Measurements from ENCODE around the gene AMBRA1.
"Not testable (repeated sequence)": the region's sequence is repeated elsewhere in the genome, so short reads cannot be mapped to it uniquely, and the experiment has no call there.

AMBRA1 gene

DNA sequence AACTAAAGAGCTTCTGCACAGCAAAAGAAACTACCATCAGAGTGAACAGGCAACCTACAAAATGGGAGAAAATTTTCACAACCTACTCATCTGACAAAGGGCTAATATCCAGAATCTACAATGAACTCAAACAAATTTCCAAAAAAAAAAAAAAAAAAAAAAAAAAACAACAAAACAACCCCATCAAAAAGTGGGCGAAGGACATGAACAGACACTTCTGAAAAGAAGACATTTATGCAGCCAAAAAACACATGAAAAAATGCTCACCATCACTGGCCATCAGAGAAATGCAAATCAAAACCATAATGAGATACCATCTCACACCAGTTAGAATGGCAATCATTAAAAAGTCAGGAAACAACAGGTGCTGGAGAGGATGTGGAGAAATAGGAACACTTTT, 10.3 kb downstream of the AMBRA1 start:
- not testable (repeated sequence) for H3K36me3 ChIP-seq (ENCODE audit: insufficient read depth, low read length); H3K4me3 ChIP-seq (ENCODE audit: low read length); H3K27me3 ChIP-seq (ENCODE audit: insufficient read depth, low read length); H3K9me3 ChIP-seq (ENCODE audit: low read length); H3K4me1 ChIP-seq (ENCODE audit: insufficient read depth, low read length); H2AFZ ChIP-seq (ENCODE audit: low read depth, low read length)

DNA sequence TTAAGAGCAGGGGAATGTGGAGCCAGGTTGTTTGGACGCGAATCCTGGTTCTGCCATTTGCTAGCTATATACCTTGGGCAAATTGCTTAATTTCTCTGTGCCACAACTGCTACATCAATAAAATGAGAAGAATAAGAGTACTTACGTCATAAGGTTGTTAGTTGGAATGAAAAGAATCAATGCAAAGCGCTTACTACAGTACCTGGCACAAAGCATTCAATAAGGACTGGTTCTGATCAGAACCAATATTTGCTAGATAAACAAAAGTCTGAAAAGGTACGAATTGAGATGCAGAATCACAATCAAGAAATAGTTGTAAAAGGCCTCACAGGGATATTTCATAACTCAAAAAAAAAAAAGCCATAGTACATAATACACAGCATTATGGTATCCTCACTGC, 11.2 kb downstream of the AMBRA1 start:
- Histone ChIP-seq H2AFZ (ENCODE audit: low read depth, low read length) (no peak overlapping the region), H3K4me3 (ENCODE audit: low read length) (no peak overlapping the region), H3K36me3 (ENCODE audit: insufficient read depth, low read length) (no peaks in the 10 kb centered on the region), H3K9me3 (ENCODE audit: low read length) (peaks cover 2% of the 10 kb centered on the region), H3K27me3 (ENCODE audit: insufficient read depth, low read length) (no peaks in the 10 kb centered on the region), H3K4me1 (ENCODE audit: insufficient read depth, low read length) (no peaks in the 10 kb centered on the region)

DNA sequence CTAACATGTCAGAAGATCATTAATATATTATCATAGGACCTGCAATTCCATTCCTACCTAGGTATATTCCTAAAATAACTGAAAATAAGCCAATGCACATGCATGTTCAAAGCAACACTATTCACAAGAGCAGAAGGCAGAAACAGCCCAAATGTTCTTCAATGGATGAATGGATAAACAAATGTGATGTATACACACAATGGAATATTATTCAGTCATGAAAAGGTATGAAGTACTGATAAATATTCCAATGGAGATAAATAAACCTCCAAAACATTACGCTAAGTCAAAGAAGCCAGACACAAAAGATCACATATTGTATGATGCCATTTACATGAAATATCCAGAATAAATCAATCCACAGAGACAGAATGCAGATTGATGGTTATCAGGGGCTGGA, 16.8 kb downstream of the AMBRA1 start:
- Histone ChIP-seq H2AFZ (ENCODE audit: low read depth, low read length) (no peak overlapping the region), H3K4me1 (ENCODE audit: insufficient read depth, low read length) (no peaks in the 10 kb centered on the region), H3K9me3 (ENCODE audit: low read length) (peaks cover 2% of the 10 kb centered on the region), H3K27me3 (ENCODE audit: insufficient read depth, low read length) (no peaks in the 10 kb centered on the region), H3K4me3 (ENCODE audit: low read length) (no peak overlapping the region), H3K36me3 (ENCODE audit: insufficient read depth, low read length) (no peaks in the 10 kb centered on the region)

GRCh38 chr11:46574656-46575055, 19.2 kb downstream of the AMBRA1 start:
- H3K4me1 ChIP-seq (ENCODE audit: insufficient read depth, low read length) = no peaks in the 10 kb centered on the region
- no peak overlapping the region for H2AFZ ChIP-seq (ENCODE audit: low read depth, low read length)
- H3K36me3 ChIP-seq (ENCODE audit: insufficient read depth, low read length) = no peaks in the 10 kb centered on the region
- peaks cover 2% of the 10 kb centered on the region for H3K9me3 ChIP-seq (ENCODE audit: low read length)
- no peak overlapping the region for H3K4me3 ChIP-seq (ENCODE audit: low read length)
- H3K27me3 ChIP-seq (ENCODE audit: insufficient read depth, low read length) = no peaks in the 10 kb centered on the region

- Histone ChIP-seq H3K4me1 (ENCODE audit: insufficient read depth, low read length) (no peaks in the 10 kb centered on the region), H3K4me3 (ENCODE audit: low read length) (no peak overlapping the region), H3K27me3 (ENCODE audit: insufficient read depth, low read length) (no peaks in the 10 kb centered on the region), H2AFZ (ENCODE audit: low read depth, low read length) (no peak overlapping the region), H3K36me3 (ENCODE audit: insufficient read depth, low read length) (no peaks in the 10 kb centered on the region), H3K9me3 (ENCODE audit: low read length) (peaks cover 2% of the 10 kb centered on the region)
These were observed 22.9 kb downstream of the AMBRA1 start for GRCh38 chr11:46570790-46571398.

DNA sequence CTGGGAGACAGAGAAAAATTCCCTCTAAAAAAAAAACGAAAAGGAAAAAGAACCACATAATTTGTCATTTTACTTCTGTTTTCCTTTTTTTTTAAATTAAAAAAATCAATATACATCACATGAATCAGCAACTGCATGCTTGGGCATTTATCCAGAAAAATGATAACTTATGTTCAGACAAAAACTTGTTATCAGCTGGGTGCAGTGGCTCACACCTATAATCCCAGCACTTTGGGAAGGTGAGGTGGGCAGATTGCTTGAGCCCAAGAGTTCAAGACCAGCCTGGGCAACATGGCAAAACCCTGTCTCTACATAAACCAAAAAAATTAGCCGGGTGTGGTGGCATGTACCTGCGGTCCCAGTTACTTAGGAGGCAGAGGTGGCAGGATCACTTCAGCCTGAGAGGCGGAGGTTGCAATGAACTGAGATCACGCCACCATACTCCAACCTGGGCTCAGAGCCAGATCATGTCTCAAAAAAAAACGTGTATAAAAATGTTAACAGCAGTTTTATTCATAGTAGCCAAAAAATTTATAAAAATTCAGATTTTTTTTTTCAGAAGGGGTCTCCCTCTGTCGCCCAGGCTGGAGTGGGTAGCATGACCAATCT, 28.5 kb downstream of the AMBRA1 start:
- Histone ChIP-seq H3K27me3 (ENCODE audit: insufficient read depth, low read length) (no peaks in the 10 kb centered on the region), H3K36me3 (ENCODE audit: insufficient read depth, low read length) (no peaks in the 10 kb centered on the region), H3K9me3 (ENCODE audit: low read length) (no peaks in the 10 kb centered on the region), H3K4me3 (ENCODE audit: low read length) (no peak overlapping the region), H3K4me1 (ENCODE audit: insufficient read depth, low read length) (peaks cover 3% of the 10 kb centered on the region), H2AFZ (ENCODE audit: low read depth, low read length) (no peak overlapping the region)

GRCh38 chr11:46564459-46564858, 29.4 kb downstream of the AMBRA1 start:
- Histone ChIP-seq H3K36me3 (ENCODE audit: insufficient read depth, low read length) (no peaks in the 10 kb centered on the region), H3K9me3 (ENCODE audit: low read length) (no peaks in the 10 kb centered on the region), H2AFZ (ENCODE audit: low read depth, low read length) (no peak overlapping the region), H3K4me3 (ENCODE audit: low read length) (no peak overlapping the region), H3K4me1 (ENCODE audit: insufficient read depth, low read length) (peaks cover 3% of the 10 kb centered on the region), H3K27me3 (ENCODE audit: insufficient read depth, low read length) (no peaks in the 10 kb centered on the region)

- H3K4me1 ChIP-seq (ENCODE audit: insufficient read depth, low read length) = peaks cover 3% of the 10 kb centered on the region
- H3K9me3 ChIP-seq (ENCODE audit: low read length) = no peaks in the 10 kb centered on the region
- H3K4me3 ChIP-seq (ENCODE audit: low read length) = no peak overlapping the region
- H3K36me3 ChIP-seq (ENCODE audit: insufficient read depth, low read length) = no peaks in the 10 kb centered on the region
- H3K27me3 ChIP-seq (ENCODE audit: insufficient read depth, low read length) = no peaks in the 10 kb centered on the region
- H2AFZ ChIP-seq (ENCODE audit: low read depth, low read length) = no peak overlapping the region
These were observed 31.3 kb downstream of the AMBRA1 start for GRCh38 chr11:46562527-46562926.

DNA sequence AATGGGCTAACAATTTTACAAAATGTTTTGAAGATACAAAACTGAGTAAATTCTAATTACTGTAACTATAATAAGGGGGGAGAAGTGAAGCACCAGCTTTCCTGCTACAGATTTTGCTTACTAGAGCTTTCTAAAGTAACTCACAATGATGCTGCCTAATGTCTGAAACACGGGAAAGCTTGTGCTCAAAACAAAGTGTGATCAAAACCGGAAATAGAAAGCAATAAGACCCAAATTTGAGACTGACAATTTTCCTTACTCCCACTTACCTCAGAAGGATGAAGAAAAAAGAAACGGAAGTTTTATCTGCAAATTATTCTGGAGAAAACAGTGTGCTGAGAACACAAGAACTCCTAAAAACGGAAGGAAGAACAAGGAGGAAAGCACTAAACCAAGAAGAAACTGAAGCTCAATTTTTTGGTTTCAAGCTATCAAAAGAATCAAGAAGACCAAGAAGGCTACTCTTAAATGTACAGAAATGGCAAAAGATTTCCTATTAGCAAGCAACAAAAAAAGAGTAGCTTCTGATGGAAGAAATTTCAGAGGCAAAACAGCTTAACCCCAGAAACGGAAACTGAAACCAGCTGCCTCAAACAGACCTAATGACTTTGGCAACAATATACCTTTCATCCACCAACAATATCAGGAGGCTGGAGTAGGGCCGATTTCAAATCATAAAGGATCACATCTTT, 33.4 kb downstream of the AMBRA1 start:
- Histone ChIP-seq H3K4me3 (ENCODE audit: low read length) (no peak overlapping the region), H3K4me1 (ENCODE audit: insufficient read depth, low read length) (peaks cover 3% of the 10 kb centered on the region), H3K27me3 (ENCODE audit: insufficient read depth, low read length) (no peaks in the 10 kb centered on the region), H3K36me3 (ENCODE audit: insufficient read depth, low read length) (no peaks in the 10 kb centered on the region), H2AFZ (ENCODE audit: low read depth, low read length) (no peak overlapping the region), H3K9me3 (ENCODE audit: low read length) (no peaks in the 10 kb centered on the region)

GRCh38 chr11:46559815-46560214, 34.0 kb downstream of the AMBRA1 start:
- Histone ChIP-seq H3K9me3 (ENCODE audit: low read length) (peaks cover 1% of the 10 kb centered on the region), H3K4me1 (ENCODE audit: insufficient read depth, low read length) (peaks cover 4% of the 10 kb centered on the region), H3K36me3 (ENCODE audit: insufficient read depth, low read length) (peaks cover under 1% of the 10 kb centered on the region), H3K27me3 (ENCODE audit: insufficient read depth, low read length) (no peaks in the 10 kb centered on the region), H2AFZ (ENCODE audit: low read depth, low read length) (no peak overlapping the region), H3K4me3 (ENCODE audit: low read length) (no peak overlapping the region)

- Histone ChIP-seq H3K27me3 (ENCODE audit: insufficient read depth, low read length) (no peaks in the 10 kb centered on the region), H3K4me1 (ENCODE audit: insufficient read depth, low read length) (peaks cover 10% of the 10 kb centered on the region), H3K36me3 (ENCODE audit: insufficient read depth, low read length) (peaks cover 5% of the 10 kb centered on the region), H2AFZ (ENCODE audit: low read depth, low read length) (no peak overlapping the region), H3K4me3 (ENCODE audit: low read length) (no peak overlapping the region), H3K9me3 (ENCODE audit: low read length) (peaks cover 4% of the 10 kb centered on the region)
These were observed 36.1 kb downstream of the AMBRA1 start for GRCh38 chr11:46557684-46558151.

DNA sequence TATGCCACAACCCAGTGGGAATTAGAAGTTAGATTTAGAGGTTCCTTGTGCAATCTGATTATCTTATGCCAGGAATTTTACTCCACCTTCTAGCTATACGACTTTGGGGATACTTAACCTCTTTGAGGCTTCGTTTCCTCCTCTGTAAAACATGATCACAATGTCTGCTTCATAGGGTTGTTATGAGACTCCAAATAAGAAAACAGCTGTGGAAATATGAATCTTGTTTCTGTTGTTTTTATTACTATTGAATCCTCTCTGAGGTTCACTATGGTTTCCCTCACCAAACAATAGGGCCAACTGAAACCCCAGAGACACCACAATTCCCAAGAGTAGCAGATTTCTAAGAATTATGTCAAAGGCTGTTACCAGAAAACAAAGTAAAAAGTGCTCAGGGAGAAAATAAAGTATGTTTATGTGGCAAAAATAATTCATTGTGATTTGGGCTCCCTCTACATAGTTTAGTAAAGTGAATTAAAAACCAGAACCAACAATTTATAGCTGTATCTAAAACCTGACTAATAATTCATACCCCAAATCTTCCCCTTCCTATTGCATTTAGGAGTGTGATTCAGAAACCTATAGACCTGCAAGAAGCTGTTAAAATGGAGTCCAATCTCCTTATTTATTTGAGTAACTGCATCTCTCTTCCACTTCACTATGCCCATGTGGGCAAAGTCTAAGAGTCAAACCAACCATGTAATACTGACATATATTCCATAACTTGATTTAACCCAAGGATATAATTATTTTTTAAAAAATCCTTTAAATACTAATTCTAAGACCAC, 38.4 kb downstream of the AMBRA1 start:
- Histone ChIP-seq H2AFZ (ENCODE audit: low read depth, low read length) (no peak overlapping the region), H3K36me3 (ENCODE audit: insufficient read depth, low read length) (peaks cover 5% of the 10 kb centered on the region), H3K4me1 (ENCODE audit: insufficient read depth, low read length) (peaks cover 8% of the 10 kb centered on the region), H3K27me3 (ENCODE audit: insufficient read depth, low read length) (no peaks in the 10 kb centered on the region), H3K4me3 (ENCODE audit: low read length) (no peak overlapping the region), H3K9me3 (ENCODE audit: low read length) (peaks cover 4% of the 10 kb centered on the region)
